ACC112 (cell line): ENCODE data around the gene GRID1.

ENCODE experiments used
- H2AFZ ChIP-seq: fragments of 200-600 bp; sonication (generic); one replicate; pipeline ENCODE4 v1.6.0; 2017; ENCODE audit warnings: antibody characterized with exemption, low read length; ENCODE audit not compliant: unreplicated experiment
- H3K27ac ChIP-seq: fragments of 200-600 bp; sonication (generic); 2 replicates; pipeline ENCODE4 v1.5.1; 2014; ENCODE audit warnings: low read depth, mild to moderate bottlenecking, antibody characterized with exemption, low read length, moderate library complexity
- H3K27me3 ChIP-seq: fragments of 200-600 bp; sonication (generic); 2 replicates; pipeline ENCODE4 v1.6.1; 2014; ENCODE audit warnings: mild to moderate bottlenecking, antibody characterized with exemption, low read length, moderate library complexity, mixed read lengths; ENCODE audit not compliant: insufficient read depth
- H3K36me3 ChIP-seq: fragments of 200-600 bp; sonication (generic); 2 replicates; pipeline ENCODE4 v1.6.1; 2016; ENCODE audit warnings: mild to moderate bottlenecking, antibody characterized with exemption, low read length, moderate library complexity, mixed read lengths; ENCODE audit not compliant: insufficient read depth
- H3K4me1 ChIP-seq: fragments of 200-600 bp; sonication (generic); one replicate; pipeline ENCODE4 v1.6.1; 2016; ENCODE audit warnings: low read length, mixed read lengths; ENCODE audit not compliant: insufficient read depth, unreplicated experiment, control insufficient read depth
- H3K4me3 ChIP-seq: fragments of 200-600 bp; sonication (generic); 2 replicates; pipeline ENCODE4 v1.5.1; 2014; ENCODE audit warnings: mild to moderate bottlenecking, low read depth, low read length
- H3K79me2 ChIP-seq: fragments of 200-600 bp; sonication (generic); one replicate; pipeline ENCODE4 v1.6.0; 2016; ENCODE audit warnings: low read length; ENCODE audit not compliant: control insufficient read depth, unreplicated experiment, insufficient read depth

Gene GRID1

GRCh38 chr10:86256690-86257315, 109.8 kb downstream of the GRID1 start:
- H3K4me3 ChIP-seq, result no peak overlapping the region
- no peak overlapping the region for H2AFZ ChIP-seq
- H3K27me3 ChIP-seq, result no peaks in the 10 kb centered on the region
- no peaks in the 10 kb centered on the region for H3K79me2 ChIP-seq
- H3K36me3 ChIP-seq, result no peaks in the 10 kb centered on the region
- no peak overlapping the region for H3K27ac ChIP-seq
- no peaks in the 10 kb centered on the region for H3K4me1 ChIP-seq

- Histone ChIP-seq H3K79me2 (no peaks in the 10 kb centered on the region), H3K27me3 (no peaks in the 10 kb centered on the region), H3K36me3 (no peaks in the 10 kb centered on the region), H3K4me3 (no peak overlapping the region), H3K4me1 (no peaks in the 10 kb centered on the region), H2AFZ (no peak overlapping the region), H3K27ac (no peak overlapping the region)
Observed at GRCh38 chr10:86255405-86256251, 111.0 kb downstream of the GRID1 start.

- Histone ChIP-seq H3K4me3 (no peak overlapping the region), H3K36me3 (no peaks in the 10 kb centered on the region), H2AFZ (no peak overlapping the region), H3K4me1 (no peaks in the 10 kb centered on the region), H3K27me3 (no peaks in the 10 kb centered on the region), H3K27ac (no peak overlapping the region), H3K79me2 (no peaks in the 10 kb centered on the region)
Observed at GRCh38 chr10:86254526-86255174, 111.9 kb downstream of the GRID1 start.

GRCh38 chr10:86254081-86254480, 112.5 kb downstream of the GRID1 start:
- no peaks in the 10 kb centered on the region for H3K36me3 ChIP-seq
- H3K27ac ChIP-seq, result no peak overlapping the region
- no peaks in the 10 kb centered on the region for H3K4me1 ChIP-seq
- H3K79me2 ChIP-seq, result no peaks in the 10 kb centered on the region
- no peaks in the 10 kb centered on the region for H3K27me3 ChIP-seq
- no peak overlapping the region for H2AFZ ChIP-seq
- no peak overlapping the region for H3K4me3 ChIP-seq

- H2AFZ ChIP-seq, result no peak overlapping the region
- no peaks in the 10 kb centered on the region for H3K4me1 ChIP-seq
- H3K27me3 ChIP-seq, result no peaks in the 10 kb centered on the region
- H3K4me3 ChIP-seq, result no peak overlapping the region
- no peaks in the 10 kb centered on the region for H3K79me2 ChIP-seq
- H3K36me3 ChIP-seq, result no peaks in the 10 kb centered on the region
- no peak overlapping the region for H3K27ac ChIP-seq
Observed at GRCh38 chr10:86253091-86254072, 113.2 kb downstream of the GRID1 start.

- no peaks in the 10 kb centered on the region for H3K79me2 ChIP-seq
- no peaks in the 10 kb centered on the region for H3K36me3 ChIP-seq
- H3K27me3 ChIP-seq, result no peaks in the 10 kb centered on the region
- no peaks in the 10 kb centered on the region for H3K4me1 ChIP-seq
- no peak overlapping the region for H3K27ac ChIP-seq
- no peak overlapping the region for H3K4me3 ChIP-seq
- H2AFZ ChIP-seq, result no peak overlapping the region
Observed at GRCh38 chr10:86252556-86252955, 114.0 kb downstream of the GRID1 start.

GRCh38 chr10:86252079-86252478, 114.5 kb downstream of the GRID1 start:
- no peaks in the 10 kb centered on the region for H3K27me3 ChIP-seq
- no peaks in the 10 kb centered on the region for H3K79me2 ChIP-seq
- H2AFZ ChIP-seq, result no peak overlapping the region
- no peak overlapping the region for H3K27ac ChIP-seq
- no peaks in the 10 kb centered on the region for H3K36me3 ChIP-seq
- H3K4me3 ChIP-seq, result no peak overlapping the region
- no peaks in the 10 kb centered on the region for H3K4me1 ChIP-seq

- Histone ChIP-seq H3K4me3 (no peak overlapping the region), H3K27ac (no peak overlapping the region), H3K36me3 (no peaks in the 10 kb centered on the region), H3K79me2 (no peaks in the 10 kb centered on the region), H3K4me1 (no peaks in the 10 kb centered on the region), H2AFZ (no peak overlapping the region), H3K27me3 (no peaks in the 10 kb centered on the region)
Observed at GRCh38 chr10:86251426-86251825, 115.2 kb downstream of the GRID1 start.

- H3K4me3 ChIP-seq, result no peak overlapping the region
- no peak overlapping the region for H2AFZ ChIP-seq
- no peaks in the 10 kb centered on the region for H3K27me3 ChIP-seq
- H3K36me3 ChIP-seq, result no peaks in the 10 kb centered on the region
- no peak overlapping the region for H3K27ac ChIP-seq
- H3K79me2 ChIP-seq, result no peaks in the 10 kb centered on the region
- H3K4me1 ChIP-seq, result no peaks in the 10 kb centered on the region
Observed at GRCh38 chr10:86250399-86250798, 116.2 kb downstream of the GRID1 start.

- Histone ChIP-seq H3K27ac (no peak overlapping the region), H3K36me3 (no peaks in the 10 kb centered on the region), H3K4me1 (no peaks in the 10 kb centered on the region), H3K4me3 (no peak overlapping the region), H2AFZ (no peak overlapping the region), H3K79me2 (no peaks in the 10 kb centered on the region), H3K27me3 (no peaks in the 10 kb centered on the region)
Observed at GRCh38 chr10:86249794-86250193, 116.8 kb downstream of the GRID1 start.
